ENCODE results near the gene SYCE1. TPM values are rescaled to one million over a fixed set of nuclear protein-coding genes. Genes with fewer than 3 reads are reported as not detected.

The SYCE1 gene
- polyA plus RNA-seq, 1 donor from 2014 or later, result not detected

DNA sequence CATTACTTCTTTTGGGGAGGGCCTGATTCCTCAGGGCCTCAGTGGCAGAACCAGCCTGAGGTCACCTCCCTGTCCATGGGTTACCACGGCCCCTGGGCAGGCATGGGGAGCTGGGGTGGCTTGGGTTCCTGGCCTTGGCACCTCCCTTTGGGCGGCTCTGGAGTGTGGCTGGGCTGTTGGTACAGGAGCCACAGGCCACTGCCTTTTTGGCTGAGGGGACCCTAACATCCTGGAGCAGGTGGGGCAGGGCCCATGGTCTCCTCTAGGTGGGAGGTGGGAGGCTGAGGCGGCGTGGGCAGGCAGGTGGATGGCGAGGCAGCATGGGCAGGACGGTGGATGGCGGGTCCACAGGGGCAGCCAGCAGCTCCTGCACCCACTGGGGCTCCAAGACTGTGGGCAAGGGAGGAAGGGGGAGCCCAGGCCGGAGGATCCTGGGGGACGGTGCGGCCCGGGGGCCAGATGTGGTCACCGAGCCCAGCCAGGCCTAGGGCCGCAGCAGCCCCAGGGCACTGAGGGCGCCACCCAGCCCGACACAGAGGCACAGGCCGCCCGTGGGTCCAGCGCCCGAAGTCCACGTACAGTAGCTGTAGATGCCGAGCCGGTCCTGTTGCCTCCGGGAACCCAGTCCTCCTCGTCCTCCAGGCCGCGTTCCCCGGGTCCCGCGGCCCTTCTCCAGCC, 2.4 kb upstream of the SYCE1 start:
- no peak overlapping the region for H2AFZ ChIP-seq (ENCODE audit: low read depth, low read length)
- H3K27ac ChIP-seq (ENCODE audit: low read length), result no peak overlapping the region
- TF ChIP-seq, protein P1, sequence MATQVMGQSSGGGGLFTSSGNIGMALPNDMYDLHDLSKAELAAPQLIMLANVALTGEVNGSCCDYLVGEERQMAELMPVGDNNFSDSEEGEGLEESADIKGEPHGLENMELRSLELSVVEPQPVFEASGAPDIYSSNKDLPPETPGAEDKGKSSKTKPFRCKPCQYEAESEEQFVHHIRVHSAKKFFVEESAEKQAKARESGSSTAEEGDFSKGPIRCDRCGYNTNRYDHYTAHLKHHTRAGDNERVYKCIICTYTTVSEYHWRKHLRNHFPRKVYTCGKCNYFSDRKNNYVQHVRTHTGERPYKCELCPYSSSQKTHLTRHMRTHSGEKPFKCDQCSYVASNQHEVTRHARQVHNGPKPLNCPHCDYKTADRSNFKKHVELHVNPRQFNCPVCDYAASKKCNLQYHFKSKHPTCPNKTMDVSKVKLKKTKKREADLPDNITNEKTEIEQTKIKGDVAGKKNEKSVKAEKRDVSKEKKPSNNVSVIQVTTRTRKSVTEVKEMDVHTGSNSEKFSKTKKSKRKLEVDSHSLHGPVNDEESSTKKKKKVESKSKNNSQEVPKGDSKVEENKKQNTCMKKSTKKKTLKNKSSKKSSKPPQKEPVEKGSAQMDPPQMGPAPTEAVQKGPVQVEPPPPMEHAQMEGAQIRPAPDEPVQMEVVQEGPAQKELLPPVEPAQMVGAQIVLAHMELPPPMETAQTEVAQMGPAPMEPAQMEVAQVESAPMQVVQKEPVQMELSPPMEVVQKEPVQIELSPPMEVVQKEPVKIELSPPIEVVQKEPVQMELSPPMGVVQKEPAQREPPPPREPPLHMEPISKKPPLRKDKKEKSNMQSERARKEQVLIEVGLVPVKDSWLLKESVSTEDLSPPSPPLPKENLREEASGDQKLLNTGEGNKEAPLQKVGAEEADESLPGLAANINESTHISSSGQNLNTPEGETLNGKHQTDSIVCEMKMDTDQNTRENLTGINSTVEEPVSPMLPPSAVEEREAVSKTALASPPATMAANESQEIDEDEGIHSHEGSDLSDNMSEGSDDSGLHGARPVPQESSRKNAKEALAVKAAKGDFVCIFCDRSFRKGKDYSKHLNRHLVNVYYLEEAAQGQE (IDR thresholded peaks at IDR 0.05; ENCODE audit: borderline replicate concordance), result no peak
- no peak for TF ChIP-seq TAF1 (IDR thresholded peaks at IDR 0.05; ENCODE audit: low read depth)
- no peak for TF ChIP-seq SMC3 (conservative IDR thresholded peaks at IDR 0.05; ENCODE audit: poor library complexity)
- no peak for TF ChIP-seq RAD21 (conservative IDR thresholded peaks at IDR 0.05)
- no peak for TF ChIP-seq EZH2 (IDR thresholded peaks at IDR 0.05; ENCODE audit: borderline replicate concordance, insufficient read depth, low read length, poor library complexity, severe bottlenecking)
- TF ChIP-seq MXI1 (conservative IDR thresholded peaks at IDR 0.05; ENCODE audit: poor library complexity, severe bottlenecking), result no peak
- no peak for TF ChIP-seq POLR2AphosphoS5 (IDR thresholded peaks at IDR 0.05)
- no peak for TF ChIP-seq EP300 (conservative IDR thresholded peaks at IDR 0.05; ENCODE audit: poor library complexity, severe bottlenecking)
- TF ChIP-seq, protein P2, sequence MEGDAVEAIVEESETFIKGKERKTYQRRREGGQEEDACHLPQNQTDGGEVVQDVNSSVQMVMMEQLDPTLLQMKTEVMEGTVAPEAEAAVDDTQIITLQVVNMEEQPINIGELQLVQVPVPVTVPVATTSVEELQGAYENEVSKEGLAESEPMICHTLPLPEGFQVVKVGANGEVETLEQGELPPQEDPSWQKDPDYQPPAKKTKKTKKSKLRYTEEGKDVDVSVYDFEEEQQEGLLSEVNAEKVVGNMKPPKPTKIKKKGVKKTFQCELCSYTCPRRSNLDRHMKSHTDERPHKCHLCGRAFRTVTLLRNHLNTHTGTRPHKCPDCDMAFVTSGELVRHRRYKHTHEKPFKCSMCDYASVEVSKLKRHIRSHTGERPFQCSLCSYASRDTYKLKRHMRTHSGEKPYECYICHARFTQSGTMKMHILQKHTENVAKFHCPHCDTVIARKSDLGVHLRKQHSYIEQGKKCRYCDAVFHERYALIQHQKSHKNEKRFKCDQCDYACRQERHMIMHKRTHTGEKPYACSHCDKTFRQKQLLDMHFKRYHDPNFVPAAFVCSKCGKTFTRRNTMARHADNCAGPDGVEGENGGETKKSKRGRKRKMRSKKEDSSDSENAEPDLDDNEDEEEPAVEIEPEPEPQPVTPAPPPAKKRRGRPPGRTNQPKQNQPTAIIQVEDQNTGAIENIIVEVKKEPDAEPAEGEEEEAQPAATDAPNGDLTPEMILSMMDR (IDR thresholded peaks at IDR 0.05; ENCODE audit: poor library complexity, severe bottlenecking), result no peak
- H3K9me3 ChIP-seq (ENCODE audit: low read length), result peaks cover 7% of the 10 kb centered on the region
- no peak overlapping the region for H3K4me2 ChIP-seq (ENCODE audit: low read length)
- no peaks in the 10 kb centered on the region for H4K20me1 ChIP-seq (ENCODE audit: insufficient read depth)
- H3K27me3 ChIP-seq (ENCODE audit: insufficient read depth, low read depth, low read length), result no peaks in the 10 kb centered on the region
- H3K9ac ChIP-seq (ENCODE audit: low read length), result no peak overlapping the region
- no peaks in the 10 kb centered on the region for H3F3A ChIP-seq (ENCODE audit: insufficient read depth, low read length, poor library complexity, severe bottlenecking)
- H3K79me2 ChIP-seq (replicated peaks; ENCODE audit: insufficient read depth, low read length), result no peaks in the 10 kb centered on the region
- H3K9me2 ChIP-seq (ENCODE audit: insufficient read depth, low read length), result no peaks in the 10 kb centered on the region
- H3K36me3 ChIP-seq (ENCODE audit: insufficient read depth, low read length), result no peaks in the 10 kb centered on the region
- H3K4me3 ChIP-seq (ENCODE audit: low read length), result no peak overlapping the region

DNA sequence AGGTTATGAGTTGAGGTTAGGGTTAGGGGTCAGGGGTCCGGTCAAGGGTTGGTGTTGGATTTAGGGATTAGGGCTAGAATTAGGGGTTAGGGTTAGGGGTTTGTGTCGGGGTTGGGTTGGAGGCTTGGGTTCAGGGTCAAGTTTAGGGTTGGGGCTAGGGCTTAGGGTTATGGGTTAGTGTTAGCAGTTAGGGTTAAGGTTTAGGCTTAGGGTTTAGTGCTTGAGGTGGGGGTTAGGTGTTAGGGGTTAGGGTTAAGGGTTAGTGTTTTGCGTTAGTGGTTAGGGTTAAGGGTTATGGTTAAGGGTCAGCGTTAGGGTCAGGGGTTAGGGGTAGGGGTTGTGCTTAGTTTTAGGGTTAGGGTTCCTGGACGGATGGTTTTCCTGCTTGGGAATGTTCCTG, 1.7 kb upstream of the SYCE1 start:
- Histone ChIP-seq H3K27ac (ENCODE audit: low read length) (no peak overlapping the region), H3K36me3 (ENCODE audit: insufficient read depth, low read length) (no peaks in the 10 kb centered on the region), H4K20me1 (ENCODE audit: insufficient read depth) (no peaks in the 10 kb centered on the region), H3F3A (ENCODE audit: insufficient read depth, low read length, poor library complexity, severe bottlenecking) (no peaks in the 10 kb centered on the region), H2AFZ (ENCODE audit: low read depth, low read length) (no peak overlapping the region), H3K9me3 (ENCODE audit: low read length) (peaks cover 7% of the 10 kb centered on the region), H3K4me3 (ENCODE audit: low read length) (no peak overlapping the region), H3K9ac (ENCODE audit: low read length) (no peak overlapping the region), H3K9me2 (ENCODE audit: insufficient read depth, low read length) (no peaks in the 10 kb centered on the region), H3K79me2 (replicated peaks; ENCODE audit: insufficient read depth, low read length) (no peaks in the 10 kb centered on the region), H3K27me3 (ENCODE audit: insufficient read depth, low read depth, low read length) (no peaks in the 10 kb centered on the region), H3K4me2 (ENCODE audit: low read length) (no peak overlapping the region)
- no peak for TF ChIP-seq RAD21 (conservative IDR thresholded peaks at IDR 0.05)
- no peak for TF ChIP-seq TAF1 (IDR thresholded peaks at IDR 0.05; ENCODE audit: low read depth)
- TF ChIP-seq POLR2AphosphoS5 (IDR thresholded peaks at IDR 0.05), result no peak
- no peak for TF ChIP-seq EZH2 (IDR thresholded peaks at IDR 0.05; ENCODE audit: borderline replicate concordance, insufficient read depth, low read length, poor library complexity, severe bottlenecking)
- TF ChIP-seq MXI1 (conservative IDR thresholded peaks at IDR 0.05; ENCODE audit: poor library complexity, severe bottlenecking), result no peak
- TF ChIP-seq SMC3 (conservative IDR thresholded peaks at IDR 0.05; ENCODE audit: poor library complexity), result no peak
- TF ChIP-seq, protein P2 (IDR thresholded peaks at IDR 0.05; ENCODE audit: poor library complexity, severe bottlenecking), result no peak
- TF ChIP-seq EP300 (conservative IDR thresholded peaks at IDR 0.05; ENCODE audit: poor library complexity, severe bottlenecking), result no peak
- TF ChIP-seq, protein P1 (IDR thresholded peaks at IDR 0.05; ENCODE audit: borderline replicate concordance), result no peak

Data from neural cell (in vitro differentiated cells).